Measurements from ENCODE around the gene MIPOL1. TPM values are rescaled to one million over a fixed set of nuclear protein-coding genes. Genes with fewer than 3 reads are reported as not detected.

The MIPOL1 gene
- total and polyA plus RNA-seq, 10 donors, result 0.50 to 15.5 (median 7.3) TPM

- no peaks in the 10 kb centered on the region for H3K4me1 ChIP-seq
- TF ChIP-seq, protein P1, sequence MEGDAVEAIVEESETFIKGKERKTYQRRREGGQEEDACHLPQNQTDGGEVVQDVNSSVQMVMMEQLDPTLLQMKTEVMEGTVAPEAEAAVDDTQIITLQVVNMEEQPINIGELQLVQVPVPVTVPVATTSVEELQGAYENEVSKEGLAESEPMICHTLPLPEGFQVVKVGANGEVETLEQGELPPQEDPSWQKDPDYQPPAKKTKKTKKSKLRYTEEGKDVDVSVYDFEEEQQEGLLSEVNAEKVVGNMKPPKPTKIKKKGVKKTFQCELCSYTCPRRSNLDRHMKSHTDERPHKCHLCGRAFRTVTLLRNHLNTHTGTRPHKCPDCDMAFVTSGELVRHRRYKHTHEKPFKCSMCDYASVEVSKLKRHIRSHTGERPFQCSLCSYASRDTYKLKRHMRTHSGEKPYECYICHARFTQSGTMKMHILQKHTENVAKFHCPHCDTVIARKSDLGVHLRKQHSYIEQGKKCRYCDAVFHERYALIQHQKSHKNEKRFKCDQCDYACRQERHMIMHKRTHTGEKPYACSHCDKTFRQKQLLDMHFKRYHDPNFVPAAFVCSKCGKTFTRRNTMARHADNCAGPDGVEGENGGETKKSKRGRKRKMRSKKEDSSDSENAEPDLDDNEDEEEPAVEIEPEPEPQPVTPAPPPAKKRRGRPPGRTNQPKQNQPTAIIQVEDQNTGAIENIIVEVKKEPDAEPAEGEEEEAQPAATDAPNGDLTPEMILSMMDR (IDR thresholded peaks at IDR 0.05 in 8 of 11, conservative IDR thresholded peaks at IDR 0.05 in 3 of 11), result no peak
- no peak for TF ChIP-seq POLR2A (IDR thresholded peaks at IDR 0.05)
- no peak for TF ChIP-seq POLR2AphosphoS5 (IDR thresholded peaks at IDR 0.05)
- DNase-seq, result no peak
- no peak overlapping the region for H3K27ac ChIP-seq
- H3K27me3 ChIP-seq (replicated peaks in 1 of 7), result no peaks in the 10 kb centered on the region
- 89 to 97% (median 93%) methylated on average over 4 of the region's 4 CpGs for WGBS, 5 donors
- no peaks in the 10 kb centered on the region for H3K36me3 ChIP-seq
- intact Hi-C loops (cut with DNase I; ENCODE audit: low total_unique reads), result no loop called here
- peaks cover 0 to 59% (median 48%) of the 10 kb centered on the region in 8 donors for H3K9me3 ChIP-seq
- no peak overlapping the region for H3K4me3 ChIP-seq
Observed at GRCh38 chr14:37483672-37484071, 285.9 kb downstream of the MIPOL1 start.

DNA sequence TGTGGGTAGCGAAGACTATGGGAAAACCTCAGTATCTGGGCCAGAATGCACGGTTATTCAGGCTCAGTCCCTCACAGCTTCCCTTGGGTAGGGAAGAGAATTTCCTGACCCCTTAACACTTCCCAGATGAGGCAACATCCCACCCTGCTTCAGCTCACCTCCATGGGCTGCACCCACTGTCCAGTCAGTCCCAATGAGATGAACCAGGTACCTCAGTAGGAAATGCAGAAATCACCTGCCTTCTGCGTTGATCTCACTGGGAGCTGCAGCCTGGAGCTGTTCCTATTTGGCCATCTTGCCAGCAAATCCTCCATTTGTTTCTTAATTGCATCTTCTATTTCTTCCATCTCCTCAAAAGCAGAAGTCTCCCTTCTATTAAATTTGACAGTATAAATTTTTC is 292.9 kb downstream of the MIPOL1 start:
- TF ChIP-seq, protein P1 (IDR thresholded peaks at IDR 0.05 in 8 of 11, conservative IDR thresholded peaks at IDR 0.05 in 3 of 11), result no peak
- TF ChIP-seq POLR2AphosphoS5 (IDR thresholded peaks at IDR 0.05) (no peak), POLR2A (IDR thresholded peaks at IDR 0.05) (no peak)
- Histone ChIP-seq H3K27ac (no peak overlapping the region), H3K9me3 (peaks cover 0 to 17% (median 11%) of the 10 kb centered on the region in 8 donors), H3K4me1 (no peaks in the 10 kb centered on the region), H3K4me3 (no peak overlapping the region), H3K36me3 (no peaks in the 10 kb centered on the region), H3K27me3 (replicated peaks in 1 of 7) (no peaks in the 10 kb centered on the region)
- intact Hi-C loops (cut with DNase I; ENCODE audit: low total_unique reads), result no loop called here
- no peak for DNase-seq
- WGBS, 5 donors, result 85 to 96% (median 87%) methylated on average over 1 to 3 of the region's 3 CpGs

DNA sequence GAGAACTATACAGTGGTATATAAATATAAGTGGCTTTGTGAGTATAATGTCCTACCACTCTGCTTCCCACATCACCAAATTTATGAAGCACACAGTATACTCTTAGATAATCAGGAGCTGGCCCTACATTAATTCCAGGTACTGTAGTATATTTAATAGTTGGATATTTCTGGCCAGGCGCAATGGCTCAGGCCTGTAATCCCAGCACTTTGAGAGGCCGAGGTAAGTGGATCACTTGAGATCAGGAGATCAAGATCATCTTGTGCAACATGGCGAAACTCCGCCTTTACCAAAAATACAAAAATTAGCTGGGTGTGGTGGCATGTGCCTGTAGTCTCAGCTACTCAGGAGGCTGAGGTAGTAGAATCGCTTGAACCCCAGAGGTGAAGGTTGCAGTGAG is 293.3 kb downstream of the MIPOL1 start:
- Histone ChIP-seq H3K9me3 (peaks cover 0 to 17% (median 8%) of the 10 kb centered on the region in 8 donors), H3K27me3 (replicated peaks in 1 of 7) (no peaks in the 10 kb centered on the region), H3K4me3 (no peak overlapping the region), H3K27ac (no peak overlapping the region), H3K36me3 (no peaks in the 10 kb centered on the region), H3K4me1 (no peaks in the 10 kb centered on the region)
- TF ChIP-seq POLR2A (IDR thresholded peaks at IDR 0.05) (no peak), POLR2AphosphoS5 (IDR thresholded peaks at IDR 0.05) (no peak)
- TF ChIP-seq, protein P1 (IDR thresholded peaks at IDR 0.05 in 8 of 11, conservative IDR thresholded peaks at IDR 0.05 in 3 of 11), result no peak
- DNase-seq, result no peak
- intact Hi-C loops (cut with DNase I; ENCODE audit: low total_unique reads), result no loop called here
- WGBS, 5 donors, result 90 to 98% (median 93%) methylated on average over 5 of the region's 5 CpGs

- TF ChIP-seq, protein P1 (IDR thresholded peaks at IDR 0.05 in 8 of 11, conservative IDR thresholded peaks at IDR 0.05 in 3 of 11), result no peak
- no peak for TF ChIP-seq POLR2AphosphoS5 (IDR thresholded peaks at IDR 0.05)
- no peak for TF ChIP-seq POLR2A (IDR thresholded peaks at IDR 0.05)
- DNase-seq, result no peak
- Histone ChIP-seq H3K27ac (no peak overlapping the region), H3K4me1 (no peaks in the 10 kb centered on the region), H3K9me3 (peaks cover 0 to 5% (median 0%) of the 10 kb centered on the region in 8 donors), H3K36me3 (no peaks in the 10 kb centered on the region), H3K4me3 (no peak overlapping the region), H3K27me3 (replicated peaks in 1 of 7) (no peaks in the 10 kb centered on the region)
- intact Hi-C loops (cut with DNase I; ENCODE audit: low total_unique reads), result no loop called here
- 75 to 94% (median 81%) methylated on average over 2 of the region's 2 CpGs for WGBS, 5 donors
Observed at GRCh38 chr14:37493606-37494005, 295.9 kb downstream of the MIPOL1 start.
